ENCODE measurements around the gene PSORS1C2.

GRCh38 chr6:31169123-31169857 lies 30.4 kb upstream of the PSORS1C2 start:
- TF ChIP-seq GATA3 (IDR thresholded peaks at IDR 0.05; ENCODE audit: low read depth, low read length) (no peak), GATA2 (IDR thresholded peaks at IDR 0.05; ENCODE audit: low read depth, low read length) (no peak)

Measured in SH-SY5Y (cell line).